A375 (cell line): ENCODE measurements around the gene AHRR. TPM values are rescaled to one million over a fixed set of nuclear protein-coding genes. Genes with fewer than 3 reads are reported as not detected.

Experiments
- total RNA-seq: library from RNA; depleted of rRNA; stranded (reverse); fragments of >200 nt; shearing (Covaris generic); gene quantifications from 2 replicates; pipeline ENCODE4 v1.2.3, GENCODE V29; 2014; rRNA removed

AHRR gene
- 23.2 and 29.2 TPM in 2 replicates for total RNA-seq

DNA sequence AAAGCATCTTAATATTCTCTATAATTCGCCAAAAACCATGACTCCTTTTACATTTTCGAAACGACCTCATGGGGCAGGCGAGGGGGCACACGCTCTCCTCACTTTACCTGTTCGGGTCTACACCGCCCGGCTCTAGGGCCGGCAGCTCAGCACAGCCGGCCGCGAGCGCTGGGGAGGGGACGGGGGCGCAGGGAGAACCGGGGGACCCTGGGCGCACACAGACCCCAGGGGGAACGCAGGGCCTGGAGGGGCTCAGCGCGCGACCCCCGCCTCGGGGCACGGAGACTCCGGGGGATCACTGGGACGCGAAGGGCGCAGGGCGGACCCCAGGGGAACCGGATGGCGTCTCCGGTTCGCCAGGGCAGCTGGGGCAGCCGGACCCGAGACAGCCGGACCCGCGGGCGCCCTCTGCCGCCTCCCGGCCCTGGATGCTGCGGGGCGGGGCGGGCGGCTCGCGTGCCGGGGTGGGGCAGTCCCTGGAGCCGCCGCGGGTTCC is at the start of gene AHRR:
Gene AHRR (plus strand): TSS at position 485 of the 496 bp plus-strand sequence. CDS start 22,189 bp downstream, outside the sequence.

DNA sequence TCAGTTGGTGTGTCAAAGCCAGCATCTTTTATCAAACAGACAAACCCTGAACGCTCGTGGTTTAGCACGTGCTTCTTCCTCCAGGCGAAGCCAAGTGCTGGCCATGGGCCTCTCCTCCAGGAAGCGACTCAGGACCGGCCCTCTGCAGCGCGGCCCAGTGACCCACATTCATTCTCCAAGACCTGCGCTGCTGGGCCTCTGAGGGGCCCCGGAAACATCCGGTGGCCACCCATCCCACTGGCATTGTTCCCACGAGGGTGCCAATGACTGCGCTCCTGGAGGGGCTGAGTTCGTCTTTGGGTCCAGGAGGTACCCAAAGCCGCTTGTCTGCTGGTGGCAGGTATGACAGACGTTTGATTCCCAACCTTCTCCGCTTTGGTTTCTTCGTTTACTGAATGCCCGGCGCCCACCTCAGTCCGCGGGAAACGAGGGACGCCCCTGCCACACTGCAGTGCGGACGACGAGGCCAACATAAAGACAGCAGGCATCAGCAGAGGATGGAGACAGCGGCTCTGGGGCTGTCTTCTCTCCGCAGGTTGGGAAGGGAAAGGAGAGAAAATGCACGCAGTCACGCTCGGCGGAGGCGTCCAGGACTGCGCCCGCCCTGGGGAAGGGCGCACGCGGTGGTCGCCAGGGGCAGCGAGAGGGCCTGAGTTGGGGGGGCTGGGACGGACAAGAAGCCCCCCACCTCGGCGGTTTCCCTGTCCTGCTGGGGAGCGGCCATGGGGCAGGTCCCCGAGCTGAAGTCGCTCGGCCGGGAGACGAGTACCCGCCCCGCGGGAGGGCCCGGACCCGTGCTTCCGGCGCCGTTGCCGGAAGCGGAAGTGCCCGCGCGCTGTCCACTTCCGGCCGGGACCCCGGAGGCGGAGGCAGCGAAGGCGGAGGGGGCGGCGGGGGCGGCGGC is 121.1 kb downstream of the AHRR start, which contains the start of gene EXOC3:
Gene EXOC3 (plus strand): TSS at position 842 of the 904 bp plus-strand sequence. CDS start 3,030 bp downstream, outside the sequence.

Other genes starting within 250 kb of the AHRR start
- gene PLEKHG4B, start 229.5 kb upstream of the AHRR start, total RNA-seq = 0.37 and 0.83 TPM in 2 replicates
- gene LRRC14B, start 130.2 kb upstream of the AHRR start, total RNA-seq = not detected in 2 replicates
- gene CCDC127, start 103.6 kb upstream of the AHRR start, total RNA-seq = 2.4 and 2.7 TPM in 2 replicates
- gene SDHA, start 103.4 kb upstream of the AHRR start, total RNA-seq = 82.1 and 91.1 TPM in 2 replicates
- gene PDCD6, start 50.1 kb upstream of the AHRR start, total RNA-seq = 191 and 210 TPM in 2 replicates
- gene EXOC3, start 121.5 kb downstream of the AHRR start, total RNA-seq = 54.3 and 54.5 TPM in 2 replicates
- not detected in 2 replicates for gene SLC9A3, start 202.7 kb downstream of the AHRR start, total RNA-seq